GM18519 (cell line): ENCODE measurements around the gene STX16.

ENCODE experiments used
- ATAC-seq: cut with Tn5 transposase; IDR thresholded peaks from one replicate; pipeline ENCODE4 v1.9.1; 2021; ENCODE audit warnings: mild to moderate bottlenecking, moderate library complexity; ENCODE audit not compliant: unreplicated experiment, low FRiP score

STX16 gene

GRCh38 chr20:58707770-58708169 is 56.7 kb downstream of the STX16 start:
- no peak for ATAC-seq

- ATAC-seq: no peak
These were observed 57.3 kb downstream of the STX16 start for GRCh38 chr20:58708246-58708931.

GRCh38 chr20:58709013-58709702 is 58.1 kb downstream of the STX16 start:
- ATAC-seq: no peak

GRCh38 chr20:58709703-58710039 is 58.6 kb downstream of the STX16 start:
- no peak for ATAC-seq

GRCh38 chr20:58710481-58711265 is 59.6 kb downstream of the STX16 start:
- no peak for ATAC-seq

- no peak for ATAC-seq
These were observed 60.4 kb downstream of the STX16 start for GRCh38 chr20:58711266-58712051.

GRCh38 chr20:58712151-58712791 is 61.2 kb downstream of the STX16 start:
- no peak for ATAC-seq

- ATAC-seq: no peak
These were observed 62.0 kb downstream of the STX16 start for GRCh38 chr20:58712806-58713731.

- no peak for ATAC-seq
These were observed 62.8 kb downstream of the STX16 start for GRCh38 chr20:58713801-58714339.

GRCh38 chr20:58714340-58714922 is 63.3 kb downstream of the STX16 start:
- no peak for ATAC-seq

GRCh38 chr20:58714923-58715351 is 63.9 kb downstream of the STX16 start:
- ATAC-seq: no peak

- no peak for ATAC-seq
These were observed 64.3 kb downstream of the STX16 start for GRCh38 chr20:58715391-58715800.

- no peak for ATAC-seq
These were observed 64.9 kb downstream of the STX16 start for GRCh38 chr20:58715801-58716475.

- ATAC-seq: no peak
These were observed 65.6 kb downstream of the STX16 start for GRCh38 chr20:58716476-58717277.

GRCh38 chr20:58717278-58718091 is 66.4 kb downstream of the STX16 start:
- ATAC-seq: no peak

- ATAC-seq: no peak
These were observed 67.1 kb downstream of the STX16 start for GRCh38 chr20:58718121-58718563.
